Activated naive CD8-positive, alpha-beta T cell treated with anti-CD3 and anti-CD28 coated beads, Interleukin-2, amount 50 U/mL, for 16 hours (primary cell): ENCODE data around the gene SVIL.
"Not testable (repeated sequence)": the region's sequence is repeated elsewhere in the genome, so short reads cannot be mapped to it uniquely, and the experiment has no call there.

Experiments used
- DNase-seq: peaks from one replicate; pipeline ENCODE4 v3.0.0-alpha.2; 2020; ENCODE audit warnings: low read depth, low spot score

Gene SVIL

DNA sequence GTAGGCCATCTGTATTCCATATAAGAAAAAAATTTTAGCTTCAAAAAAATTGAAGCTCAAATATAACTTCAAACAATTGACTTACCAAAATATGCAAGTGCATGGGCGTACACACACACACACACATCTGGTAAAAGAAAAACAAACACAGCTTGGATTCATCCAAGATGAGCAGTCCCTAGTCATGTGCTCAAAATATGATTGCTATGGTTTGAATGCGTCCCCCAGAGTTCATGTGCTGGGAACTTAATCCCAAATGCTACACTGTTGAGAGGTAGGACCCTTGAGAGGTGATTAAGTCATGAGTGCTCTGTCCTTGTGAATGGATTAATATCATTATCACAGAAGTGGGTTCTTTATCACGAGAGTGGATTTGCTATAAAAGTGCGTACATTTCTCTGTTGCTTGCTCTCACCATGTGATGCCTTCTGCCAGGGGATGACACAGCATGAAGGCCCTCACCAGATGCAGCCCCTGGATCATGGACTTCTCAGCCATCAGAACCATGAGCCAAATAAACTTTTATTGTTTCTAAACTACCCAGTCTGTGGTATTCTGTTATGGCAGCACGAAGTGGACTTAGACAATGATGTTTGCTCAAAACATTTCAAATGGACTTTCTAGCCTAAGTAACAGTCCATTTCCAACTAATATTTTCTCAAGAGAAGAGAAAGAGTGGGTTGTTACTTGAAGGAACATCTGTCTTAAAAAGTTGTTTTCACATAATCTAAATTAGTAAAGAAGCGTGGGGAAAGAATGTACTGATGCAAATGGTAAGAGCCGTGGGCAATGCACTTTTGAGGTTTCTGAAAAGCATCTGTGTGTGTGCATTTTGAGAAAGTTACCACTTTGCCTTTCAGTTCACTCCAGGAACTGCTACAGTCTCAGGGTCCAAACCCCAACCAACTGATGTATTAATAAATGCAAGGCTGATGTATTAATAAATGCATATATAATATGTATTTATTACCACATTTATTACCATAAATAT is 15.1 kb upstream of the SVIL start:
- DNase-seq, result no peak

DNA sequence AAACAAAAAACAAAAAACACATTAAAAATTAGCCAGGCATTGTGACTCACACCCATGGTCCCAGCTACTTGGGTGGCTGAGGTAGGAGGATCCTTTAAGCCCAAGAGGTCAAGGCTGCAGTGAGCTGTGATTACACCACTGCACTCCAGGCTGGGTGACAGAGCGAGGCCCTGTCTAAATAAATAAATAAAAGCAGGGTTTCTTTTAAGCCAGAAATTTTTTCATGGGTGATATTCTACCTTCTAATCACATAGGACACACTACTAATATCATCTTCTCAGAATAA is 14.2 kb upstream of the SVIL start:
- DNase-seq, result no peak

DNA sequence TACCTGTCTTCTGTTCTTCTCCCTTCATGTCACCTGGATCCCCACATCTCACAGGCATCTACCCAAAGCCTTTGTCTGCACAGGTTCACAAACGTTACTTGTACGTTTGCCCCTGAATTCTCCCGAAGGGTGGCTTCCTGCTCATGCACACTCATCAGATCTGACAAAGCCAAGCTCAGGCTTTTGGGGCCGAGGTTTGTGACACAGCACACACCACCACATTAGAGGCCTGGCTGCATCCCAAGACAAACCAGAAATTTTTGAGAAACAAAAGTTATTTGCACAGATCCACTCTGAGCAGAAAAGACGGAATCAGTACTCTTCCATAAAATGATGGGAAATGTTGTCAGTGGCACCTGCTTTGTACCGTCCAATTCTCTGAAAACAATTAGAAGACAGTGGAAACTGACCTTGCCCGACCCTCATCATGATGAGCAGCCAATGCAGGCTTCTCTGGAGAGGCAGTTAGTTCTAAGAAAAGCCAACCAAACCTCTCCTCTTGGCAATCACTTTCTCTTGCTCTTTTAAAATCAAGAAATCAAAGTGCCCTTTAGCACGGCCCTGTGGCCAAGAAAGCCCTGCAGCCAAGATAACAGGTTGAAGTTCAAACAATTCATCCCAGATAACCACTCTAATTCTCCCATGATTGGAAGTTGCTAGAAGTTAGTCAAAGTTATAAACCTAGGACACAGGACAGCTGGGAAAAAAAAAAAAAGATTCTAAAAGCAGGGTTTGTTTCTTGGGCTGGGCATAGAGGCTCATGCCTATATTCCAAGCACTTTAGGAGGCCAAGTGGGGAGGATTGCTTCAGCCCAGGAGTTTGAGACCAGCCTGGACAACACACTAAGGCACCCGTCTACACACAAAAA is 13.6 kb upstream of the SVIL start:
- no peak for DNase-seq

DNA sequence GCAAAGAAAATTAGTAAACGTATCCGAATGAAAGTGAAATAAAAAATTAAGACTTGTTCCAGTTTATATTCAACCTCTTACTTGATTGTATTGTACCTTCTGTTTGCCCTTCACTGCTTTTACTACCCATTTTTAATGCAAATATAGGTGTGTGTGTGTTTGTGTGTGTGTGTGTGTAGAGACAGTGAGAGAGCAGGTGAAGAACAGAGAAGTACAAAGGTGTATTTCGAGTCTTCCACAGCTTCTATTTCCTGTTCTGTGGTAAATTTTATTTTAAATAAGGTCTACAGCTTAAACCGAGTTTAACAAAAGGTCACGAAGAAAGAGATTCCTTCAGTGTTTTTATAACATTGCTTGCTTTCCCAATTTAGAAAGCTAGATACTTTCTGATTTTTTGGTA is 12.7 kb upstream of the SVIL start:
- DNase-seq, result no peak

DNA sequence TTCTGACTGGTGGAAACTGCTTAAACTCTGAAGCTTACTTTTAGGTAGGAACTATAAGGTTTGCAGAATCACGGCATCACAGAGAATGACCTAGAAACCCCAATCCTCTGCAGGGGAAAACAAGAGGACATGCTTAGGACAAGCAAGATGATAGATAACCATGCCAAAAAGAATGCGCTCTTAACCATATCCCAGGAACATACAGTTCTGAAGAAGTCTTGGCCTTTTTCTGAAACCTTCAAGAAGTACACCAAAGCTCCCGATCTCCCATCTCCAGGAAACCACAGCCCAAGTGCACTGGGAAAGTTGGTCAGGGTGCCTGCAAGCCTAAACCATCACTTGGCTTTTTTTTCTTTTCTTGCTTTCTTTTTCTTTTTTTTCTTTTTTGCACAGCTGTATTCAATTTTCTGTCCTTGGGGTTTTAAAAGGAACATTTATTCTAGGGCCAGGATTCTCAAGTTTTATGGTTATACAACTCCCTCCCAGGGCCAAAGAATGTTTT is 12.2 kb upstream of the SVIL start:
- DNase-seq, result no peak

DNA sequence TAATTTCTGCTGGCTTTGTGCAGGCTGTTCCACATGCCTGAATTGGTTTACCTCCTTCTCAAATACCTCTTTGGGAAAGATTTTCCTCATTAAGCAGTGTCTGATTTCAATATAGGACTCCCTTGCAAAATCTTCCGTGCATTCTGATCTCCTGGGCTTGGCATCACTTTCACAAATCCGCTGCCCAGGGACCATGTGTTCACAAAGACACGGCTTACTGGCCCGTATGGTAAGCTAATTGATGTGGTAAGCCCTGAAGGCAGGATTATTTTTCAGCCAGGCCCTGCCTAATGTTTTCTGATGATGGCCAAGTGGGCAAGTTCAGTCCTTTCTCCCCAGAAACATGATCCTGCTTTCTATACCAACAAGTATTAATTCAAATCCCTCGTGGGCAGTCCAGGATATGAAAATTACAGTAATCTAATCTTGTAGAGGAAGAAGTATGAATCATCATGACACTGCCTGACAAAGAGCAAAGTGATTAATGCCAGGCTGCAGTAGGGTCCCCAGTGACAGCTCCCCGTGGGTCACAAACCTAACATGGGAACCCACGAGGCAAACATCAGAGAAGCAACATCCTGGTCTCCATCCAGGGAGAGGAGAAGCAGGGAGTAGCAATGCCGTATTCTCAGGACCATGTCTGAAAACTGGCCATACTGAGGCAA is 11.6 kb upstream of the SVIL start:
- DNase-seq, result no peak

DNA sequence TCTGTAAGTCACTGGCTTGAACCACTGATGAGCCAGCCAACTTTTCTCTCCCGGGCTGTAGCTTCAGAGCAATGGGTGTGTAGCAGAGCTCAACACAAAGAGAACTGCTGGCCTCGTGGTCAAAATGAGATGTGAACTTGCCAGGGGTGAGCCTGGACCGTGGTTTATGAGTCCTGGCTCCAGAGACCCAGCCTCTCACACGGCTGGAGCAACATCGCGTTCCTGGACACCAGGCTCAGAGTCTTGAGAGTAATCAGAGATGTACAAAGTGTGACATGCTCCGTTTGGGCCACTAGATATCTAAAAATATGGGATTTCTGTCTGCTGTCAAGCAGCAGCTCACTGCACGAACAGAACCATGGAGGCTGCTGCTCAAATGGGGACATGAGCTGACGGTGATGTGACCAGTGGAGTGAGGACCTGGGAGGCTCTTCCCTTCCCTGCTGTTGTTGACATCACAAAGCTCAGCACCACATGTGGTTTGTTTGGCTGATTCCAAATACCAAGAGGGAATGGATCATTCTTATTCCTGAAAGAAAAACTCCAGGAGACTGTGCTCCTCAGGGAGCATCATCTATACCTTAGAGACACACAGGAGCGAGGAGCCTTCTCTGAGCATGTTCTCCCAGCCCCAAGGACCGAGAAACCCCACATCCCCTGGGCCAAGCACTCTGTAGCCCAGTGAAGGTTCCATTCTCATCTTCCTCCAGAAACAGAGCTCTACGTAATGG is 9.2 kb upstream of the SVIL start:
- no peak for DNase-seq

DNA sequence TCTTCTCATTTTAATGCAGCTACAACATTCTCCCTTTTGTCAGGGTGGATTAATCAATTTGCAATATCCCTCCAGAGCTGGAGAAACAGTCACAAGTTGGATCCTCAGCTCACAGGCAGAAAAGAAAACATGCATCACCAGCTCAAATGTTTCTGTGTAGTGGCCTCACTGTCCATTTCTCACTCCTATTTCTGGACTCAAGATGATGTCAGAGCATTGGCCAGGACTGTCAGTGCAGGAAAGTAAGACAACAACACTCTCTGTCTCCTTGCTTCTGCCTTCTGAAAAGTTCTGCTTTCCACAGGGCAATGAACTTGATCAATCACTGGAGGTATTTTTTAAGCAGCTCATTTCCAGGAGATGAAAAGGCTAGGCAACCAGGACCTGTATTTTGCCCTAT is 8.2 kb upstream of the SVIL start:
- no peak for DNase-seq

DNA sequence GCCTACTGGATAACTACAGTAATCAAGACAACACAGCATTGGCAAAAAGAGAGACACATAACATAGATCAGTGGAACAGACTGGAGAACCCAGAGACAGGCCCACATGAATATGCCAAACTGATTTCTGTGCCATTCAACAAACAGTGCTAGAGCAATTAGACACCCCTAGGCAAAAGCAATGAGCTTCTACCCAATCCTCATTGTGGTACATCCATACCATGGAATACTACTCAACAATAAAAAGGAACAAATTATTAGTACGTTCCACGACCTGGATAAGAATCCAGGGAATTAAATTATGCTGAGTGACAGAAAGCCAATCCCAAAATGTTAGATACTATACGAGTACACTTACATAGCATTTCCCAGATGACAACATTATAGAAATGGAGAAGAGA is 2.8 kb upstream of the SVIL start:
- no peak for DNase-seq

DNA sequence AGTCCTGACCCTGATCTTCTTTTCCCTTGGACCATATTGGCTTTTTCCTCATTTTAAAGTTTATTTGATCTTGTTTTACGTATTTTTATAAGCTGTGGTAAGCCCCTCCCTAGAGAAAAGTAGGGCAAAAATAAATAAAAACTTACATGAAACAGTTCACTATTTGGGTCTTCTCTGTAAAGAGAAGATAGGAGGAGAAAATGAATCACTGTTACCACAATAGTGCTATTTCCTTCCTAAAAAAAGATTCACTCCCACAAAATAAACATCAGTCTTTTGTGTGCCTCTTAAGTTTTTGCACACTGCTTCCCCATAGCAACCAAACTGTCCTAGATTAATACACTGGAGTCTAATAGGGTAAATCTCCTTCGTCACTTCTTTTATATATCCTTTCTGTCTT is 1.4 kb upstream of the SVIL start:
- no peak for DNase-seq

DNA sequence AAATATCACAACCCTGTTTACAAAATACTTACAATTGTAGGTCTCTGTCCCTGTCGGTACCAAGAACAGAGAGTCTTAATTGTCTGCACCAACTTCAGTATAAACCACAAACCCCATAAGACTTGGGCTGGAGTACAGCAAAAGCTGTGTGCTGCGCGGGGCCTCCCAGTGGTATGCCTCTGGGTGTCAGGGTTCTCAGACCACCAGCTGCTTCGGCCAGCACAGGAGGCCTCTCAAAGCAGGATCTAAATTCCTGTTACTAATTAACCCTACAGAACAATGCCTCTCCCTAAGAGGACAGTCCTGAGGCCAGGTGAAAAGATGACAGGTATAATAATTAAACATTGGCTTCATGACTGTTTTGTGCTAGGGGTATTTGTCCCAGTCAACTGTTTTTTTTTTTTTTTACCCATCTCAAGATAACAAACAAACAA is 957 bp upstream of the SVIL start:
- no peak for DNase-seq

DNA sequence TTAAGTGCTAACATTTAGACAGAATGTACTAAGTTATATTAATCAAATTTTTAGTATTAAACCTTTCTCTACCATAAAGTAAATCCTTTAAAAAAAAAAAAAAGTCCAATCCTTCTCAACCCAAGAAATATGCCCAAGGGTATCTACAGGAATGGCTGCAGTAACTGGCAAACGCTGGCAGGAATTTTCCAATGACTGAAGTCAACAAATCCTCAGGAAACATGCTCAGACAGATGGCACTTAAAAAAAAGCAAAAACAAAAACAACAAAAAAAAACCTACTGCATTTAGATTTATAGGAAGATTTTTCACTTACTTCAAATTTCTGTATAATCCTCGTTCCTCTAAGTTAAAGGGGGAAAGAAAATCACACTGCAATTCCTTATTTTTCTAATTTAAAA is 666 bp downstream of the SVIL start:
- no peak for DNase-seq

DNA sequence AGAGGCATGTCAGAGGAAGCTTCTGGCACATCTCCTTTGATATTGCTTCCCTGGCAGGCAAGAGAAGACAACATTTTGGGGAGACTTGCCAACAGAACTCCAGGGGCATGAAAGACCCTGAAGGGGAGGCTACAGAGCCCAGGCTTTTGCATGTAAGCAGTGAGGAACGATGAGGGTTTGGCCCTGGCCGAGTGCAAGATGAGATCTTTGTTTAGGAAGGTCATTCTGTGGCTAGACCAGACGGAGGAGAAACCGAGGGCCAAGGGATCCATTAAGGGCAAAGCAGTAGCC is 3.8 kb downstream of the SVIL start:
- no peak for DNase-seq

DNA sequence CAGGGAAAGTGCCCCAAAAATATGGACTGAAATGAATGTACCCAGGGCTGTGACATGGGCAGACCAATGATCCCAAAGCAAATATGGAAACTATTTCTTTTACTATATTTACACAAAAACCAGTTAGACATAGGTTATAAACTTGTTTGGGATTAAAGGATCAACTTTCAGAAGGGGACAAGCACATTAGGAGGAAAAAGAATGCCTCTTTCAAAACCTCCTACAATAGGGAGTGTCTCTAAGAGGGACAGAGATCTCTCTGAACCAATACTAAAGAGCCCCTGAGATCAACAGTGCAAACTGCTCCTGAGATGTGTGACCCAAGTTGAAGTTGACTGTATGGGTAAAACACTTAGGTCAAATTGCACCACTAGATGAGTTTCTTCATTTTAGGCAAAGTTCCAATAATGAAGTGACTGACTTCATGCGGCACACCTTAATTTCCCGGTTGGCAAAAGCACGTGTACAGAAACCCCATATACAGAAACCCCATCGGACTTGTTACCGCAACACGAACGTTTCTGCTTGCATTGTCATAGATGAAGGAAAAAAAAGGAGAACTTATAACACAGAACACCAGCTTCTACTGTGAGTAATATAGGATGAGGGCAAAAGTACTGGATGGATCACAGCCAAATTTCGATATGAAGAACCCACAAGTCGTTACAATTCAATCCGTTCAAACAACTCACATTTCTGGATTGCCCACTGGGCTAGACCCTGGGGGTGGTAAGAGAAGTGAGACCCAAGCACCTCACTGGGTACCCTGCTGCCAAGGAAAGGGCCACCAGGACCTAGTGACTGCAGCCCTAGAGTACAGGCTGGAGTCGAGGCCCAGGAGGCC is 4.3 kb downstream of the SVIL start:
- no peak for DNase-seq

DNA sequence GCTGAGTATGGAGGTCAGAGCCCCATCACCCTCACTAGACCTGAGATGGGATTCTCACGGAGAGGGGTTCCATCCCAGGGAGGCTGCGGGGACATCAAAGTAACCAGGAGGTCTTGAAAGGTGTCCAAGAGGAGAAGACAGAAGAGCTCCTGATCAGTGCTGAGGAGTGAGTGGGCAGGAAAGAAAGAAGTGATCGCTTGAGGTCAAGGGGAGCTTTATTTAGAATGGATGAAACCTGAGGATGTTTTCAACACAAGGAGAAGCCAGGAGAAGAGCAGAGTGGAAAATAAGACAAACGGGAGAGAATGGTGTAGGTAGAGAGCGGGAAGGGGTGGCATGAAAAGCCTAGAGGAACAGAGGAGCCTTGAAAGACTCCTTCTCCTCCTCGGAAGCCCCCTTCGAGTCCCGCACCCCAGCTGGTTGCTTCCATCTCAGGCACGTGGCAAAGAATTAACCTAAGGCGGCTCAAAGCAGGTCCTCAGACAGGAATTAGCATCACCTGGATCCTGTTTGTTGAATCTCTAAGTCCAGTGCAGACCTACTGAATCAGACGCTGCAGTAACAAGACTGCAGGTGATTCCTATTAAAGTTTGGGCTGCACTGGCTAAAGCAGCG is 5.8 kb downstream of the SVIL start:
- no peak for DNase-seq

DNA sequence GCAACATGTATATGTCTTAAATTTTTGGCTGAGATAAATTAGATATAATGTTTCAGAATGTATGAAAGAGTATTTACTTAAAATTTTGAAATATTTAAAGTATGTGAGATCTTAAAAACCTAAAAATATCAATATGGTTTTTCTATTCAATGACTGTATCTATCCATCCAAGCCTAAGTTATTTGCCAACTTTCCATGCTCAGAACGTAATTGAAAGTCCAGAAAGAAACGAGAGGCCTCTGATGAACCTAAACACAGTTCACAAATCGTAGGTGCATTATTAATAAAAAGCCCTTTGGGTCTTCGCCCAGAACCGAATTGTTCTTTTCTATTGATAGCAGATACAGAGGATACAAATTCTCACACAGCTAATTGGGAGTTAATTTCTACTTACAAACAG is 6.5 kb downstream of the SVIL start:
- DNase-seq, result no peak

DNA sequence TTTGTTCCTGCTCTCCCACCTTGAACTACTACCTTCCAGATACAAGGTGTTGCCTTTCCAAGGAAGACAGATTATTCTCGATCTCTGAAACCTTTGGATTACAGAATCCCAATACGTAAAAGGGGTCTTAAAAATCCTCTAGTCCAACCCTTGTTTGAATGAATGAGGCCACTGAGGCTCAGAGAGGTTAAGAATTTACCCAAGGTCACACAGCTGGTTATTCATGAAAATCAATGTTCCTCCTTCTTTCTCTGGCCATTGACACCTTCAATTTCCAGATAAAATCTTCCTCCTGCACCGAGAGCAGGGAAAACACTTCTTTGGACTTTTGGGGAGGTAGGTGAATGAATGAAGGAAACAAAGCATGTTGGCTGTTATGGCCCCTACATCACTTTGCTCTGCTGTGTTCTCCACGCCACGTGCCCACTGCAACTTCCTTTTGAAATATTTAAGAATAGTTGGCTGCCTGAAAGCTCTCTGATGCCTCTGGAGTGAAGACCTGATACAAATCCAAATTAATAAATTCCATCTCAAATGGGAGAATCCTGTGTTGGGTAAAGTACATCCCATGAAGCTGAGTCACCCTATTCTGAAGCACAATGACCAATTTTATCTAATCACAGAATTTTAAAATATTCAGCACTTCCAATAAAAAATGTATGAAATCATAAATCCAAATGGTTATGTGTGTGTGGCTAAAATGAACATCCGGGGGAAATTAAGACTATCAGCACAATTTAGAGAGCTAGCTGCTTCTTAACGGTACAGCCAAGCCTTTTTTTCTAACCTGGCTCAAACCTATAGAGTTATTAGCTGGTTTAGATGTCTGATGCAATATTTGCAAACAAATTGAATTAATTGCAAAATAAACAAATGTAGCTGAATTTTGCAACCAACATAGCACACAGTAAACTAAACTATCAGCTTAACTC is 7.3 kb downstream of the SVIL start:
- no peak for DNase-seq

DNA sequence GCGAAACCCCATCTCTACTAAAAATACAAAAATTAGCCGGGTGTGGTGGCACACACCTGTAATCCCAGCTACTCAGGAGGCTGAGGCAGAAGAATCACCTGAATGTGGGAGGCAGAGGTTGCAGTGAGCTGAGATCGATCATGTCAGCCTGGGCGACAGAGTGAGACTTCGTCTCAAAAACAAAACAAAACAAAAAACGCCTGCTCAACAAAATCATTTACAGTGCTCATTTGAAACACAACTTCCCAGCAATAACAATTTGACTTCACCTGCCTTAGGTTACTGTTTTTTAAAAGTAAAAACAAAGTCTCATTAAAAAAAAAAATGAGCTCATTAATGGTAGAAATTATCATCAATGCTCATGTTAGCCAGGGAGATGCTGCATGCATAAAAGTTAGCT is 10.4 kb downstream of the SVIL start:
- not testable (repeated sequence) for DNase-seq

DNA sequence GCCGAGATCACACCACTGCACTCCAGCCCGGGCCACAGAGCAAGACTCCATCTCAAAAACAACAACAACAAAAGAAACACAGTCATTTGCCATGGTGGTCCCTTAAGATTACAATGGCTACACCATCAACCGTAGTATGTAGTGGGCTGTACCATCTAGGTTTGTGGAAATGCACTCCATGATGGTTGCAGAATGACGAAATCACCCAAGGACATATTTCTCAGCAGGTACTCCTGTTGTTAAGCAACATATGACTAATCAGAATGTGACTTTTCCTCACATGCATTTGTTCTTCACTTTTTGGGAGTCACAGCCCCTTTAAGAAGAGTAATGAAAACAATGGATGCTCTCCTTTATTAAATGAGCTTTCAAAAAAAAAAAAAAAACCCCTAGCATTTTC is 11.0 kb downstream of the SVIL start:
- DNase-seq, result no peak
